Measurements from ENCODE around the gene KRTAP2-2.
"Not testable (repeated sequence)": the region's sequence is repeated elsewhere in the genome, so short reads cannot be mapped to it uniquely, and the experiment has no call there.

The KRTAP2-2 gene

GRCh38 chr17:41061964-41062363, 6.9 kb upstream of the KRTAP2-2 start:
- Histone ChIP-seq H3K9ac (ENCODE audit: low read length) (no peak overlapping the region), H3K9me3 (ENCODE audit: control insufficient read depth, low read depth, low read length) (no peaks in the 10 kb centered on the region), H3K4me3 (ENCODE audit: low read length) (no peak overlapping the region), H3K36me3 (ENCODE audit: control insufficient read depth, low read depth, low read length) (no peaks in the 10 kb centered on the region), H3K4me1 (ENCODE audit: control insufficient read depth, low read depth, low read length) (peaks cover 3% of the 10 kb centered on the region), H3K27me3 (ENCODE audit: control insufficient read depth, insufficient read depth, low read length) (no peaks in the 10 kb centered on the region), H3K27ac (ENCODE audit: low read length) (no peak overlapping the region)

GRCh38 chr17:41060052-41060604, 5.1 kb upstream of the KRTAP2-2 start, which contains the start of gene KRTAP2-3:
TSS of gene KRTAP2-3 (minus strand) at chr17:41060114. CDS start at chr17:41060050, 64 bp downstream.
- H3K9me3 ChIP-seq (ENCODE audit: control insufficient read depth, low read depth, low read length), result no peaks in the 10 kb centered on the region
- no peak within 1 kb of the TSS for H3K9ac ChIP-seq (ENCODE audit: low read length)
- no peaks in the 10 kb centered on the region for H3K27me3 ChIP-seq (ENCODE audit: control insufficient read depth, insufficient read depth, low read length)
- H3K36me3 ChIP-seq (ENCODE audit: control insufficient read depth, low read depth, low read length), result no peaks in the 10 kb centered on the region
- H3K27ac ChIP-seq (ENCODE audit: low read length), result no peak within 1 kb of the TSS
- H3K4me1 ChIP-seq (ENCODE audit: control insufficient read depth, low read depth, low read length), result peaks cover 3% of the 10 kb centered on the region
- no peak within 1 kb of the TSS for H3K4me3 ChIP-seq (ENCODE audit: low read length)

GRCh38 chr17:41059276-41060051, 4.4 kb upstream of the KRTAP2-2 start:
- H3K9ac ChIP-seq (ENCODE audit: low read length); H3K4me1 ChIP-seq (ENCODE audit: control insufficient read depth, low read depth, low read length); H3K27me3 ChIP-seq (ENCODE audit: control insufficient read depth, insufficient read depth, low read length); H3K36me3 ChIP-seq (ENCODE audit: control insufficient read depth, low read depth, low read length); H3K9me3 ChIP-seq (ENCODE audit: control insufficient read depth, low read depth, low read length); H3K27ac ChIP-seq (ENCODE audit: low read length); H3K4me3 ChIP-seq (ENCODE audit: low read length): not testable (repeated sequence)

- Histone ChIP-seq H3K9ac (ENCODE audit: low read length) (no peak overlapping the region), H3K4me1 (ENCODE audit: control insufficient read depth, low read depth, low read length) (peaks cover 3% of the 10 kb centered on the region), H3K9me3 (ENCODE audit: control insufficient read depth, low read depth, low read length) (no peaks in the 10 kb centered on the region), H3K27me3 (ENCODE audit: control insufficient read depth, insufficient read depth, low read length) (no peaks in the 10 kb centered on the region), H3K4me3 (ENCODE audit: low read length) (no peak overlapping the region), H3K36me3 (ENCODE audit: control insufficient read depth, low read depth, low read length) (no peaks in the 10 kb centered on the region), H3K27ac (ENCODE audit: low read length) (no peak overlapping the region)
Measured at GRCh38 chr17:41058741-41059140, 3.7 kb upstream of the KRTAP2-2 start.

GRCh38 chr17:41057547-41057946, 2.5 kb upstream of the KRTAP2-2 start:
- Histone ChIP-seq H3K36me3 (ENCODE audit: control insufficient read depth, low read depth, low read length) (no peaks in the 10 kb centered on the region), H3K27me3 (ENCODE audit: control insufficient read depth, insufficient read depth, low read length) (no peaks in the 10 kb centered on the region), H3K4me3 (ENCODE audit: low read length) (no peak overlapping the region), H3K9ac (ENCODE audit: low read length) (no peak overlapping the region), H3K9me3 (ENCODE audit: control insufficient read depth, low read depth, low read length) (no peaks in the 10 kb centered on the region), H3K27ac (ENCODE audit: low read length) (no peak overlapping the region), H3K4me1 (ENCODE audit: control insufficient read depth, low read depth, low read length) (peaks cover 3% of the 10 kb centered on the region)

- H3K4me3 ChIP-seq (ENCODE audit: low read length), result not testable (repeated sequence)
Measured at GRCh38 chr17:41054556-41054955, 474 bp downstream of the KRTAP2-2 start.

GRCh38 chr17:41054025-41054424, 1.0 kb downstream of the KRTAP2-2 start:
- H3K9ac ChIP-seq (ENCODE audit: low read length), result no peak overlapping the region
- H3K4me1 ChIP-seq (ENCODE audit: control insufficient read depth, low read depth, low read length), result peaks cover 3% of the 10 kb centered on the region
- H3K27ac ChIP-seq (ENCODE audit: low read length), result no peak overlapping the region
- H3K4me3 ChIP-seq (ENCODE audit: low read length), result no peak overlapping the region
- H3K36me3 ChIP-seq (ENCODE audit: control insufficient read depth, low read depth, low read length), result no peaks in the 10 kb centered on the region
- no peaks in the 10 kb centered on the region for H3K27me3 ChIP-seq (ENCODE audit: control insufficient read depth, insufficient read depth, low read length)
- H3K9me3 ChIP-seq (ENCODE audit: control insufficient read depth, low read depth, low read length), result no peaks in the 10 kb centered on the region

More at GRCh38 chr17:41054556-41054955, 474 bp downstream of the KRTAP2-2 start:
- H3K36me3 ChIP-seq (ENCODE audit: control insufficient read depth, low read depth, low read length); H3K9ac ChIP-seq (ENCODE audit: low read length); H3K9me3 ChIP-seq (ENCODE audit: control insufficient read depth, low read depth, low read length); H3K4me1 ChIP-seq (ENCODE audit: control insufficient read depth, low read depth, low read length); H3K27me3 ChIP-seq (ENCODE audit: control insufficient read depth, insufficient read depth, low read length); H3K27ac ChIP-seq (ENCODE audit: low read length): not testable (repeated sequence)

- Histone ChIP-seq H3K27me3 (ENCODE audit: control insufficient read depth, insufficient read depth, low read length) (no peaks in the 10 kb centered on the region), H3K4me1 (ENCODE audit: control insufficient read depth, low read depth, low read length) (peaks cover 3% of the 10 kb centered on the region), H3K4me3 (ENCODE audit: low read length) (no peak overlapping the region), H3K36me3 (ENCODE audit: control insufficient read depth, low read depth, low read length) (no peaks in the 10 kb centered on the region), H3K9ac (ENCODE audit: low read length) (no peak overlapping the region), H3K9me3 (ENCODE audit: control insufficient read depth, low read depth, low read length) (no peaks in the 10 kb centered on the region), H3K27ac (ENCODE audit: low read length) (no peak overlapping the region)
Measured at GRCh38 chr17:41052566-41052965, 2.5 kb downstream of the KRTAP2-2 start.

GRCh38 chr17:41049110-41049509, 5.9 kb downstream of the KRTAP2-2 start:
- H3K27me3 ChIP-seq (ENCODE audit: control insufficient read depth, insufficient read depth, low read length), result no peaks in the 10 kb centered on the region
- H3K9ac ChIP-seq (ENCODE audit: low read length), result no peak overlapping the region

GRCh38 chr17:41048441-41048840, 6.6 kb downstream of the KRTAP2-2 start:
- Histone ChIP-seq H3K9ac (ENCODE audit: low read length) (no peak overlapping the region), H3K4me3 (ENCODE audit: low read length) (no peak overlapping the region), H3K4me1 (ENCODE audit: control insufficient read depth, low read depth, low read length) (peaks cover 3% of the 10 kb centered on the region), H3K27ac (ENCODE audit: low read length) (no peak overlapping the region), H3K27me3 (ENCODE audit: control insufficient read depth, insufficient read depth, low read length) (no peaks in the 10 kb centered on the region), H3K9me3 (ENCODE audit: control insufficient read depth, low read depth, low read length) (no peaks in the 10 kb centered on the region), H3K36me3 (ENCODE audit: control insufficient read depth, low read depth, low read length) (no peaks in the 10 kb centered on the region)

More at GRCh38 chr17:41049110-41049509, 5.9 kb downstream of the KRTAP2-2 start:
- no peak overlapping the region for H3K27ac ChIP-seq (ENCODE audit: low read length)
- no peak overlapping the region for H3K4me3 ChIP-seq (ENCODE audit: low read length)
- peaks cover 3% of the 10 kb centered on the region for H3K4me1 ChIP-seq (ENCODE audit: control insufficient read depth, low read depth, low read length)
- no peaks in the 10 kb centered on the region for H3K36me3 ChIP-seq (ENCODE audit: control insufficient read depth, low read depth, low read length)
- no peaks in the 10 kb centered on the region for H3K9me3 ChIP-seq (ENCODE audit: control insufficient read depth, low read depth, low read length)

GRCh38 chr17:41046735-41047465, 8.1 kb downstream of the KRTAP2-2 start, which contains the start of gene KRTAP2-1:
TSS of gene KRTAP2-1 (minus strand) at chr17:41047316. CDS start at chr17:41047267, 49 bp downstream.
- not testable (repeated sequence) for H3K9me3 ChIP-seq (ENCODE audit: control insufficient read depth, low read depth, low read length); H3K4me1 ChIP-seq (ENCODE audit: control insufficient read depth, low read depth, low read length); H3K27me3 ChIP-seq (ENCODE audit: control insufficient read depth, insufficient read depth, low read length); H3K27ac ChIP-seq (ENCODE audit: low read length); H3K4me3 ChIP-seq (ENCODE audit: low read length); H3K36me3 ChIP-seq (ENCODE audit: control insufficient read depth, low read depth, low read length); H3K9ac ChIP-seq (ENCODE audit: low read length)
